GM18951 (cell line): ENCODE measurements around the gene SHROOM2.

ENCODE experiments used
- POLR2A ChIP-seq: IDR thresholded peaks from 4 replicates; pipeline ENCODE4 v1.6.1; 2011; ENCODE audit warnings: mild to moderate bottlenecking; ENCODE audit not compliant: insufficient read length, insufficient read depth; ENCODE audit errors: extremely low read depth
- in situ Hi-C: fragments of 300-500 bp; cut with MboI; formaldehyde crosslinking; loops from one replicate; pipeline ENCODE4 v1.12.0; 2022; ENCODE audit warnings: low sequenced_read_pairs, mixed read lengths, inconsistent platforms; ENCODE audit not compliant: unreplicated experiment

Gene SHROOM2

GRCh38 chrX:9825129-9825790 lies 39.0 kb downstream of the SHROOM2 start:
- in situ Hi-C loops = no loop called here
- no peak for TF ChIP-seq POLR2A

GRCh38 chrX:9825966-9826365 lies 39.7 kb downstream of the SHROOM2 start:
- TF ChIP-seq POLR2A = no peak
- in situ Hi-C loops = no loop called here

DNA sequence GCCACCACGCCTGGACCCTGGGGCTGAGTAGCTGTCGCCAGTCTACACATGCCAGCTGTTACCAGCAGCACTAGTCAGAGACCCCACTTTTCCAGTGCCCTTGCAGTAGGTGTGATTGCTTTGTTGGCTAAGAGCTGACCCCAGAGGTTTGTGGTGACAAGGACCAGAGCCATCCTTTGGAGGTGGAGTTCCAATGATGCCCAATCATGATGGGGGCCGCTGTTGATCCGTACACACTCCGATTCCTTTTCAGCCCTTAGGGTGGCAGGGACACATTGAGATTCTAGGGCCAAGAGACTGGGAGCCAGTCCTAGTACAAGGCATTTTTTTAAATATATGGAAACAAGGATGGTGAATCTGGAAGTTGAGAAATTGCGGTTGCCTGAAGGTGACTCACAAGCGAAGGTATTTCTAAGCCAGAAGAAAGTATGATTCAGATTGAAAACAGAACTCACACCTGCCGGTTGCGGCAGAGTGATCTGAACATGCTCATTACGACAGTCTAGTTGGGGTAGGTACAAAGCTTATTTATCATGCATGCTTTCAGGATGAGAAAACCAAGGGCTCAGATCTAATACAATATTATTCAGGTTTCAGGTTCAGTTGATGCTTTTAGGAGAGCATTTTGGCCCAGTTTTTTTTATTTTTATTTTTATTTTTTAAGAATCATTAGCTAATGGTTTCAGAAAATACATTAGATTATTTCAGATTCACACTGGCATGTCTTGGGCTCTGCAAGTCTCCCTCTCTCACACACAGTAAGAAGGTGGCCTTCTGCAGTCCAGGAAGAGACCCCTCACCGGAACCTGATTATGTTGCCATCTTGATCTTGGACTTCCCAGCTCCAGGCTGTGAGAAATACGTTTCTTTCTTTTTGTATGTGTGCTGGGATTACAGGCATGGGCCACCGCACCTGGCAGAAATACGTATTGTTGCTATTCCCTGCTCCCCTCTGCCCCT lies 43.4 kb downstream of the SHROOM2 start:
- no peak for TF ChIP-seq POLR2A
- in situ Hi-C loops = no loop called here

DNA sequence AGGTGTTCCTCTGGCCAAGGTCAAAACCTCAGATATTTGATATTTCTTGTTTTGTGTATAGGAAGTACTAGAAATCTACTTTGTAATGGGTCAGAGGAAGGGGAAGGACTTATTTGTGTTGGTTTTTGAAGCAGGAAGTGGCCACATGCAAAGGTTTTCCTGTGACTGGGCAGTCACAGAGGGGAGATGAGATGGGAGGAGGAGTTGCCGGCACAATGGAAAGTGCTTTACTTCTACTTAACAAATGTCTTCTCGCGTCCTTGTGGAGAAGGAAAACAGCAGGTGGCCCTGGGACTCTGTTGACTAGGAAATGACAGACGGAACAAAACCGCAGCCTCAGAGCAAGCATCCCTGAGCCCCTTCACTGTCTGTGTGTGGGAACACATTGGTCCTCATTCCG lies 46.6 kb downstream of the SHROOM2 start:
- in situ Hi-C loops = no loop called here
- TF ChIP-seq POLR2A = no peak

- TF ChIP-seq POLR2A = no peak
- in situ Hi-C loops = no loop called here
Observed at GRCh38 chrX:9835585-9836210, 49.5 kb downstream of the SHROOM2 start.

DNA sequence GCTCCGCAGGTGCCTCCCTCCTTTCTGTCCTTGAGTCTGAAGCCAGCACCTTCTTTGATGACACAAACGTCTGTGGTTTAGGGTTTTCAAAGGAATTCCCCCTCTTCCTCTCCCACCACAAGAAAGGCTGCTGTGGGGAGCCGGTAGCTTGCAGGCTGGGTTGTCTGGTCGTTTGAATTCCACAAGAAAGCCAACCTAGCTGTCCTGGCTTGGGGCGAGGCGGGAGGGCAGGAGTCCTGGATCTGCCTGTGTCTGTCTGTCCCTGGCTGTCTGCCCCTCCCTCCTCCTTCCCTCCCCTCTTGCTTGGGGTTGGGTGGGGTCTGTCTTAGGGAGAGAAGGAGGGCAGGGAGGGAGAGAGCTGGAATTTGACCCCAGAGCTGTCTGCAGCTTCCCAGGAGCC lies 56.3 kb downstream of the SHROOM2 start:
- TF ChIP-seq POLR2A = no peak
- in situ Hi-C loops = no loop called here

DNA sequence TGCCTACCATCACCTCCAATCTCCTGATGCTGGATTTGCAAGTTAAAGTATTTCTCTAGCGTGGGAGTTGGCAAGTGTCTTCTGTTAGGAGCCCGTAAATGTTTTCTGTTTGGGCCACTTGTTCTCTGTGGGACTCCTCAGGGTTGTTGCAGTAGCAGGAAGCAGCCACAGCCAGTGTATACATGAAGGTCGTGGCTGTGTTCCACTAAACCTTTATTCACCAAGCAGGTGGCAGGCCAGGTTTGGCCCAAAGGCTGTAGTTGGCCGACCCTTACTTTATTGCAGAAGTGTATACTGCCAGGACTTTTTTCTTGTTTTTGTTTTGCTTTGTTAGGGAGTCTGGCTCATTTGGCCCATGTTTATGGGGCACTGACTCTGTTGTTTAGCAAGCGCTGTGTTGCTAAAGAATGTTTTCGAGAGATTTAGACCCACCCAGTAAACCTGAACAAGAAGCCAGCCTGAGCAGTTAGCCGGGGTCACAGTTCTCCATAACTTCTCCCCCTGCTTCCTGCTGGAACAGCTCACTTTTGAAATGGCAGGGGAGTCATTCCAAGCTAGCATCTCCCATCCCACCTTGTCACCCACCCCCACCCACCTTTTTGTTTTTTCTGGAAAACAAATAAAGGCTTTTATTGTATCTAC lies 58.8 kb downstream of the SHROOM2 start:
- no peak for TF ChIP-seq POLR2A
- in situ Hi-C loops = no loop called here

DNA sequence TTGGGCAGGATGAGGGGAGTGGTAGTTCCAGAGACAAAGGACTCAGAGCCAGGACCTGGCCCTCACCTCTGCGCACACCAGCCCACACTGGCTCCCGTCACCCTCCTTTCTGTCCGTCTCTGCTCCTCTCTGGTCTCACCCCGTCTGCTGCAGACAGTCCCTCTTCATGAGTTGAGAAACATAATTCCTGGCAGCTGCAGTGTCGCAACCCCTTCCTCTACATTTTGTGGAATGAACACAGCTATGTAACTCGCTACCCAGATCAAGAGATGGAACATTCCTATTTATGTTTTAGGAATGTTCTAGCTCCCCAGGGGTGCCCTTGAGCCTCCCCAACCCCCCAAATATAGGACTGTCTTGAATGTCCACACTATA lies 59.3 kb downstream of the SHROOM2 start:
- in situ Hi-C loops = no loop called here
- no peak for TF ChIP-seq POLR2A

GRCh38 chrX:9846631-9847030 lies 60.4 kb downstream of the SHROOM2 start:
- TF ChIP-seq POLR2A = no peak
- in situ Hi-C loops = no loop called here

DNA sequence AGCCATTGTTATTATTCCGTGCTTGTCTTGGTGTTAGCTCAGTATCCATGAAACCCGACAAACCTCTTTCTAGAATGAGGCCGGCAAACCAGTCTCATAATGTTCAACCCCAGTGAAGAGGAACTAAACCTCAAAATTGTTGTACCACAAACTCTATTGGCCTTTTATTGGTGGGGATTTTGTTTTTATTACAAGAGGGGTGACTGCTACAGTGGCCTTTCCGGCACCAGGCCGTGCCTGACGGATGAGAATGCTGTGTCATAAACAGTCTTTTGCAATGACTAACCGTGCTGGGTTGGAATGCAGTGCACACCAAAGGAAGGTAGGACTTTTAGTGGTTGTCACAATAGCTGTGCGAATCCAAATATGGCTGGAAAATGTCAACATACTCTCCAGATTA lies 60.8 kb downstream of the SHROOM2 start:
- TF ChIP-seq POLR2A = no peak
- in situ Hi-C loops = no loop called here

- no peak for TF ChIP-seq POLR2A
- in situ Hi-C loops = no loop called here
Observed at GRCh38 chrX:9848718-9849479, 62.7 kb downstream of the SHROOM2 start.

- in situ Hi-C loops = no loop called here
- no peak for TF ChIP-seq POLR2A
Observed at GRCh38 chrX:9851890-9852289, 65.7 kb downstream of the SHROOM2 start.

GRCh38 chrX:9853307-9853706 lies 67.1 kb downstream of the SHROOM2 start:
- no peak for TF ChIP-seq POLR2A
- in situ Hi-C loops = no loop called here
